WI38 (cell line): ENCODE measurements around the gene TOMM70.
"Not testable (repeated sequence)": the region's sequence is repeated elsewhere in the genome, so short reads cannot be mapped to it uniquely, and the experiment has no call there.

ENCODE experiments used
- H3K4me3 ChIP-seq: 2 replicates; pipeline ENCODE4 v1.5.1; 2011; ENCODE audit warnings: low read depth, mild to moderate bottlenecking, control low read depth, low read length
- TF ChIP-seq, protein P1 (sequence below): IDR thresholded peaks from 2 replicates; pipeline ENCODE4 v1.5.1; 2012; ENCODE audit warnings: low read depth, mild to moderate bottlenecking, control low read depth, low read length

Gene TOMM70

DNA sequence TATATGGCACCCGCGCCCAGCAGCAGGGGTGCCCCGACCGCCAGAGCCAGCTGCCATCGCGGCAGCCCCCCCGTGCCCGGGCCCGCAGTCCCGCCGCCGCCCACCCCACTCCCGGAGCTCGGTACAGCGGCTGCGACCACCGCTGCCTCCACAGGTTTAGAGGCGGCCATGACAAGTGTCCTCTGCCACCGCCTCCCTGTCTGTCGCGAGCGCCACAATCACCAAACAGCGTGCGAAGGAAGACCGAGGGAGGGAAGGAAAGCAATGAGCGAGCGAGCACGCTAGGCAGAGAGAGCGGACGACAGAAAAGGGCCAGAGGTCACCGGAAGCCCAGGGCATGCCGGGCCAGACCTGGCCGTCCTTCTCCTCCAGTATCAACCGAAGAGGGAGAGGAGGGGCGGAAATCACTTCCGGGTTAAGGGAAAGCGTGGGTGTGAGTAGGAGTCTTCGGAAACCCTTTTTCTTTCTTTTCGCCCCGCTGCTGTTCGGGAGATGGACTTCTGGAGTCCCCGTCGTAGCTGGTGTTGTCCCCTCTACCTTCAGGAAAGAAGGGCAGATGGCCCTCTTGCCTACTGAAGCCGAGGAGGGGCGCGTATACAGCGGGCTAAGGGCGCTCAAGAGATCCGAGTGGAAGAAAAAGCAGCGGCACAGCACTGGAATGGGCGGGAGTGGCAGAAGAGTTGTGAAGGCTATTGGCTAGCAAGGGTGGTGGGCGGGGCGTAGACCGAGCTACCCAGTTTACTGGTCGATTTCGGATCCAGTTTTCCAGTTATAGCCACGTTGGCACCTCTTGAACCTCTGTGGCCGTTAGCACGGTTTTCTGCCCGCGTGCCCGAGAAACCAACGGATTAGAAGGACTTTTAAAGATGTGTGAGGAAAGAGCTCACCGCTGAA is at the start of gene TOMM70, which contains the start of gene LNP1:
TSS of gene TOMM70 (minus strand) at position 310 of the 894 bp plus-strand sequence. CDS start at position 170, 140 bp downstream.
TSS of gene LNP1 (plus strand) at position 760 of the 894 bp plus-strand sequence. CDS start 28,191 bp downstream, outside the sequence.
- peak within 1 kb of the TSS; percentile 70 for H3K4me3 ChIP-seq
- TF ChIP-seq, protein P1, sequence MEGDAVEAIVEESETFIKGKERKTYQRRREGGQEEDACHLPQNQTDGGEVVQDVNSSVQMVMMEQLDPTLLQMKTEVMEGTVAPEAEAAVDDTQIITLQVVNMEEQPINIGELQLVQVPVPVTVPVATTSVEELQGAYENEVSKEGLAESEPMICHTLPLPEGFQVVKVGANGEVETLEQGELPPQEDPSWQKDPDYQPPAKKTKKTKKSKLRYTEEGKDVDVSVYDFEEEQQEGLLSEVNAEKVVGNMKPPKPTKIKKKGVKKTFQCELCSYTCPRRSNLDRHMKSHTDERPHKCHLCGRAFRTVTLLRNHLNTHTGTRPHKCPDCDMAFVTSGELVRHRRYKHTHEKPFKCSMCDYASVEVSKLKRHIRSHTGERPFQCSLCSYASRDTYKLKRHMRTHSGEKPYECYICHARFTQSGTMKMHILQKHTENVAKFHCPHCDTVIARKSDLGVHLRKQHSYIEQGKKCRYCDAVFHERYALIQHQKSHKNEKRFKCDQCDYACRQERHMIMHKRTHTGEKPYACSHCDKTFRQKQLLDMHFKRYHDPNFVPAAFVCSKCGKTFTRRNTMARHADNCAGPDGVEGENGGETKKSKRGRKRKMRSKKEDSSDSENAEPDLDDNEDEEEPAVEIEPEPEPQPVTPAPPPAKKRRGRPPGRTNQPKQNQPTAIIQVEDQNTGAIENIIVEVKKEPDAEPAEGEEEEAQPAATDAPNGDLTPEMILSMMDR, result no peak

DNA sequence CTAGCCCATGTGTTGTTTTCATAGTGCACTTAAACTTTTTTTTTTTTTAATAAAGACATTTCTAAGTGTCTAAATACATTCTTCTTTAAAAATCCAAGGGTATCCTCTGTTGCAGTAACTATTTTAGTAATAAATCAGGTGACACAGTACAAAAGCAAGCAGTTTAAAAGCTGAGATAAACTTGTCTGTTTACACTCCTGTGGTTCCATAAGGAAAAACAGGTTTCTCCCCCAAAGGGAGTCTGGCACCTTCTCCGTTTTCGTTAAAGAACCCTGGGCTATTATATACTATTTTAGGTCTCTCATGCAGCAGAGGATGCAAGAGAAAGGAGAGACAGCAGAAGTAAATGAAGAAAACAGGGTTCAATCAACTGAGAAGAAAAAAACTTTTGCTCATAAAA is 48.3 kb upstream of the TOMM70 start:
- no peak overlapping the region for H3K4me3 ChIP-seq
- TF ChIP-seq, protein P1, result no peak

DNA sequence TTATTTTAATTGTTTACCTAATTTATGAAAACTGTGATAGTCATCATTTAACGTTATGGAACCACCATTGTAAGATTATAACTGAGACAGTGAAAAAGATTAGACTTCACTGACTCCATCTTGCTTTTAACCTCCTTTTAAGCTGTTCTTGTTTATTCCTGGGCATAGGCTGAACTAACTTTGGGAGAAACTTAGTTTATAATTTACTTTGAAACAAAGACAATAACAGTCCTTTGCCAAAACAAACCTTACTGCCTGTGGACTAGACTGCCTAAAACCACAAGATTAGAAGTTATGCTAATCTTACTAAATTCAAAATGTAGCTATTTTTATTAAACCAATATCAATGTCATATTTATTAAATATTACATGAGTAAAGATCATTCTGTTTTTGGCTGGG is 47.2 kb upstream of the TOMM70 start:
- no peak overlapping the region for H3K4me3 ChIP-seq
- TF ChIP-seq, protein P1, result no peak

DNA sequence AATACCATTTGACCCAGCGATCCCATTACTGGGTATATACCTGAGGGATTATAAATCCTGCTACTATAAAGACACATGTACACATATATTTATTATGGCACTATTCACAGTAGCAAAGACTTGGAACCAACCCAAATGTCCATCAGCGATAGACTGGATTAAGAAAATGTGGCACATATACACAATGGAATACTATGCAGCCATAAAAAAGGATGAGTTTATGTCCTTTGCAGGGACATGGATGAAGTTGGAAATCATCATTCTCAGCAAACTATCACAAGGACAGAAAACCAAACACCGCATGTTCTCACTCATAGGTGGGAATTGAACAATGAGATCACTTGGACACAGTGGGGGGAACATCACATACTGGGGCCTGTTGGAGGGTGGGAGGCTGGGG is 46.2 kb upstream of the TOMM70 start:
- not testable (repeated sequence) for H3K4me3 ChIP-seq

DNA sequence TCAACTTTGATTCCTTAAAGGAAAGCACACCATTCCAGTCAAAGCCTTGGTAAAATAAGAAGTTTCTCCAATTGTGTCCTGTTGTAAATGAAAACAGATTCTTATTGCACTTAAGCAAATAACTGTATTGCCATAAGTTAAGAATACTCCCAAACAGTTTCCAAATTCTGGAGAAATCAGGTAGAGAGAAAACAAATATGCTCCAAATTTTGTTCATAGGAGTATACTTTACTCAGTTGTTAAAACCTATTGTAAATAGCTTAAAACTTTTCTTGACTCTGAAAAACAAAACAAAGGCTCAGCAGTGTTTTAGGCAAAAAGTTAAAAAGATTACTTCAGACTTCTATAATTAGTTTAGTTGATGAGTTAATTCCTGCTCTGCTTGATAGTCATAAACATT is 42.8 kb upstream of the TOMM70 start:
- TF ChIP-seq, protein P1, result no peak
- H3K4me3 ChIP-seq, result no peak overlapping the region

DNA sequence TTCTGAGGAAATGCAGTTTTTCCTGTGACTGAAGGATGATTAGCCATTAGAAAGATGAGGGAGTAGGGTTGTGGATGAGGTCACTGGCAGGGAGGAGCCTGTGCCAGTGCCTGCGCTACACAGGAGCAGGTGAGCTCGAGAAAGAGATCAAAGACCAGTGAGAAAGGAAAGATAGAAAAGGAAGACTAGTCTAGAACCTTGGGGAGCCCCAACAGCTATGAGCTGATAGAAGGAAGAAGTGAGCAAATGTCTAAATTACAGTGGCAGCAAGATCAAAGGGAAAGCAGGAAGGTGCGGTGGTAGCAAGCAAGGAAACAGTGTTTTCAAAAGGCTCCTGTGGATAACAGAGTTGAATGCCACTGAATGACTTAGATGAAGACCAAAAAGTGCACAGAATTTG is 40.0 kb upstream of the TOMM70 start:
- no peak overlapping the region for H3K4me3 ChIP-seq
- TF ChIP-seq, protein P1, result no peak

DNA sequence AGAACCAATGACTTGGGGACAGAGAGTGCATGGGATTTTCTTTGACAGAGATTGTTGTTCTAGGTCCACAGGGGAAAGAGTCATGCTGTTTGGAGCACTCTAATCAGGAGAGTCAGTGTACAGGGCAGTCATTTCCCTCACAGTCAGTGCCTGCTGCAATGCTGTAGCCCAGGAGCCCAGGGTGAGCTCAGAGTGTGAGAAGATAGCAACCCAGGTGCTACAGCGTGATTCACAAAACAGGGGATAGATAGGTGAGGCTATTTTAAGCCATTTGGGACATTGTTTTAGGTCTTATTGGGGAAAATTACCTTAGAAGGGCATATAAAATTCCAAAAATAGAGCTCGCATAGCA is 37.7 kb upstream of the TOMM70 start:
- no peak overlapping the region for H3K4me3 ChIP-seq
- TF ChIP-seq, protein P1, result no peak
